ENCODE results near the gene BCAS1.

The BCAS1 gene, protein sequence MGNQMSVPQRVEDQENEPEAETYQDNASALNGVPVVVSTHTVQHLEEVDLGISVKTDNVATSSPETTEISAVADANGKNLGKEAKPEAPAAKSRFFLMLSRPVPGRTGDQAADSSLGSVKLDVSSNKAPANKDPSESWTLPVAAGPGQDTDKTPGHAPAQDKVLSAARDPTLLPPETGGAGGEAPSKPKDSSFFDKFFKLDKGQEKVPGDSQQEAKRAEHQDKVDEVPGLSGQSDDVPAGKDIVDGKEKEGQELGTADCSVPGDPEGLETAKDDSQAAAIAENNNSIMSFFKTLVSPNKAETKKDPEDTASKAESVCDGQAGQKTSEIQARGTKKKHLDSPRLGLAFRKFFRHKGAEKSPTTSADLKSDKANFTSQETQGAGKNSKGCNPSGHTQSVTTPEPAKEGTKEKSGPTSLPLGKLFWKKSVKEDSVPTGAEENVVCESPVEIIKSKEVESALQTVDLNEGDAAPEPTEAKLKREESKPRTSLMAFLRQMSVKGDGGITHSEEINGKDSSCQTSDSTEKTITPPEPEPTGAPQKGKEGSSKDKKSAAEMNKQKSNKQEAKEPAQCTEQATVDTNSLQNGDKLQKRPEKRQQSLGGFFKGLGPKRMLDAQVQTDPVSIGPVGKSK

DNA sequence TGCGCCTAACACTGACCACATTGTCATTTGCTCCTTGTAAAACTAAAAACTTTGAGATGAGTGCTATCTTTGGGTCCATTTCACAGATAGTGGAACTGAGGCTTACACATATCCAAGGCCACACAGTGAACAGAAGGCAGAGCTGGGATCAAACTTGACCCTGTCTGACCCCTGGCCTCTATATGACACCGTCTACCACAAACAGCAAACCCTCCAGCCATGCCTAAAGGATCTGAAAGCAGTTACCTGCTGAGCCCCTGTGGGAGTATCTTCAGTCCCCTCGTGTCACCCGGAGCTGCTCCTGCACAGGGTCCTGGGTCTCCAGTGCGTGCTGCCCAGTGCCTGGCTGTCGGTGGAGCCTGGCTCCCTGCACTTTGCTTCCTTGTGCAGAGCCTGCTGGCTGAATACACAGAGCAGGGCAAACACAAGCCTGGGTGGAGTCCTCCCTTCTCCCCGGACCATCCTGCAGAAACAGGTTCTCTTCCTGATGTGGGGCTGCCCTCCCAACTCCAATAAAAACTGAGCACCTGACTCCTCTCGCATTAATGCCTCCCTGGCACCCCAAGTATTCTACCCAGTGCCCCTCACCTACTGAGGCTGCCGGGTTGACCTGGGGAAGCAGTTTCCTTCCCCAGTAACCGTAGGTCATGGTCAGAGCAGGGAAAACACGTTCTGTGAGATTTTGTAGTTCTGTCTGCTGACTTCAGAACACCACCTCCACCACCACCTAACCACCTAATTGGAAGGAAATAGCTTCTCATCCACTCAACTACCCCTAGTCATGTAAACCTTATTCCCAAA lies at the start of gene BCAS1:
BCAS1 (minus strand) TSS at position 408 of the 801 bp plus-strand sequence. CDS start 11,876 bp downstream, outside the sequence.
- DNase-seq = no peak

DNA sequence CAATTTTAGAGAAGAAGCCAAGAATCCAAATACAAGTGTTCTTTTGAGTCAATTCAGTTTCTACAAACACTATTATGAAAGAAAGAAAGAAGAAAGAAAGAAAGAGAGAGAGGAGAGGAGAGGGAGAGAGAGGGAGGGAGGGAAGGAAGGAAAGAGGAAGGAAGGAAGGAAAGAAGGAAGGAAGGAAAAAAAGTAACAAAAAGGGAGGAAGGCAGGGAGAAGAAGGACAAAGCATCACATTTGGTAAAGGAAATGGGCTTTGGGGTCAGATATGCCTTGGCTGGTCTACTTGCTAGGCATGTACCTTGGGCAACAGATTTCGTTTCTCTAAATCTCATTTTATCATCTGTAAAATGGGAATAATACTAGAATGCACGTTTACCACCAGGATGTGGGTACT lies 49.4 kb upstream of the BCAS1 start:
- no peak for DNase-seq

DNA sequence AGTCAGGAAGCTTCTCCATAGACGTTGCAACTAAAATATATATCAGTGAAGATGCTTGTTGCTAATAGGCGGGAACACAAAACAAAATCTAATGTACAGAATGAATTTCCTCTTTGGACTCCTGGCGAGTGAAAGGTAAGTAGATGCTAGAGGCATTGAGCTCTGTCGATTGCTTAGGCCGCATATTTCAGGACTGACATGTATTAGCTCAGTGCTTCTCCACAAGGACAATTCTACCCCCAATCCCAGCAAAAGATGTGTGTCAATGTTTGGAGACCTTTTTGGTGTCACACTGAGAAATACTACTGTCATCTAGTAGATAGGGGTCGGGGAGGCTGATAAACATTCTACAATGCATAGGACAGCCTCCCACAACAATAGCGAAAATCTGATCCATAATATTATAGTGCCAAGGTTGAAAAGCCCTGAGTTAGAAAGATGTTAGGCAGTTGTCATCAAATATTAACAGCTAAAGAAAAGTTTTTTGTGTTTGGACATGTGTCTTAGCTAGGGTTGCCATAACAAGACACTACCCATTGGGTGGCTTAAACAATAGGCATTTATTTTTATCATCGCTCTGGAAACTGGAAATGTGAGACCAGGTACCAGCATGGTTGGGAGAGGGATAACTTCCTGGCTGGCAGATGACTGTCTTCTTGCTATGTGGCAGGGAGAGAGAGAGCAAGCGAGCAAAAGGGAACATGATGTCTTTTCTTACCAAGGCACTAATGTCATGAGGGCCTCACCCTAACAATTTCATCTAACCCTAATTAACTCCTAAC lies 48.0 kb upstream of the BCAS1 start:
- no peak for DNase-seq

DNA sequence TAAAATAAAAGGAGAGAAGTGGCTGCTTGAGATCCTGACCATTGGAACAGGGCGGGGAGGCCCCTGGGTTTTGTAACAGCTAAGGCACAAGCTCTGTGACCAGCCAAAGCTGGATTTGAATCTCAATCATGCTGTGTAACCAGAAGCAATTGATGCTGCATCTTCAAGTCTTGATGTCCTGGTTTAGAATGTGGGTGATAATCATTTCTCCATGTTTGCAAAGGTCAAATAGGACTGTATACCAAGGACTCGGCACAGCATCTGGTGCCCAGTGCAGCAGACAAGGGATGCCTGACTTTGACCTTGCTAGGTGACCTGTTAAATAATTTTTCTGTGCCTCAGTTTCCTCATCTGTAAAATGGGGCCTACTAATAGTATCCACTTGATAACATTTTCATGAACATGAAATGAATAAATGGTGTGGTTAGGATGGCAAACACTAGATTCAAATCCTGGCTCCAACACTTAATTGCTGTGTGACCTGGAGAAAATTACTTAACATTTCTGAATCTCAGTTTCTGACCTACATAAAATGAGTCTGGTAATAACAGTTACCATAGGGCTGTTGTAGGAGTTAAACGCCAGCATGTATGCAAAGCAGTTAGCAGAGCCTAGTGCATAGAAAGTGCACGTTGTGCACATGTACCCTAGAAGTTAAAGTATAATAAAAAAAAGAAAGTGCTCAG lies 46.3 kb upstream of the BCAS1 start:
- DNase-seq = no peak

DNA sequence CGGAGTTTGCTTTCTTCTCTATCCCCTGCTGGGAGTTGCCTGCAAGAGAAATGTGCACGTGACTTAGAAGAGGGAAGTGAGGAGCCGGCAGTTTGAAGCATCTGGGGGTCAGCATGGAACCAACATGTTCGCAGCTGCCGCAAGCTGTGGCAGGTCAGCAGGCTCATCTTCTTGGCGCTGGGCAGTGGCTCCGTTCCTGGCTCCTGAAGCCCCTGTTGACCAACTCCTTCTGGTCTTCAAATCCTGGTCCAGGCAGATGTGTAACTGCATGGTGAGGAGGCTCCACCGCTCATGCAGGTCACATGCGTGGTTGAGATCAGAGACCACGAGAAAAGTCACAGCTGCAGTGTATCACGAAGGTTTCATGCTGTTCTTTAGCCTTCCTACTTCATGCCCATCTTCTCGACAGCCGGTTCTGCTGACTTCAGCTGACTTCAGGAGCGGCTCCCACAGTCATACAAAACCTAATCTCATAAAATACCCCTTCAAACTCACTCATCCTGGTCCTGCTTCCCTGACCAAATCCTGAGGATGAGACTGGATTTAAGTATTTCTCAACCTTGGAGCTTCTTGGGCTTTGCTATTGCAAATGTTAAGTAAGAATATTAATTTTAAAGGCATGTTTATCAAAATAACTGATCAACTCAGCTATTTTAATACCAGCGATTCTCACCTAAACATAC lies 44.9 kb upstream of the BCAS1 start:
- DNase-seq = no peak

DNA sequence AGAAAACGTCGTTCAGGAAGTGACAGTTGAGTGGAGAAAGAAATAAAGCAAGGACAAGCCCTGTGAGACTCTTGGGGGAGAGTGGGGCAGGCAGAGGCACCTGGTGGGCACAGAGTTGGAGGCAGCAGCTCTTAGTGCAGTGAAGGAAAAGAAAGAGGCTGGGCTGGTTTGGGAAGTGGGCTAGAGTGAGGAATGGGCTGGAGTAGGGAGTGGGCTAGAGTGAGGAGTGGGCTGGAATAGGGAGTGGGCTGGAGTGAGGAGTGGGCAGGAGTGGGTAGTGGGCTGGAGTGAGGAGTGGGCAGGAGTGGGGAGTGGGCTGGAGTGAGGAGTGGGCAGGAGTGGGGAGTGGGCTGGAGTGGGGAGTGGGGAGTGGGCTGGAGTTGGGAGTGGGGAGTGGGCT lies 43.7 kb upstream of the BCAS1 start:
- DNase-seq = no peak

DNA sequence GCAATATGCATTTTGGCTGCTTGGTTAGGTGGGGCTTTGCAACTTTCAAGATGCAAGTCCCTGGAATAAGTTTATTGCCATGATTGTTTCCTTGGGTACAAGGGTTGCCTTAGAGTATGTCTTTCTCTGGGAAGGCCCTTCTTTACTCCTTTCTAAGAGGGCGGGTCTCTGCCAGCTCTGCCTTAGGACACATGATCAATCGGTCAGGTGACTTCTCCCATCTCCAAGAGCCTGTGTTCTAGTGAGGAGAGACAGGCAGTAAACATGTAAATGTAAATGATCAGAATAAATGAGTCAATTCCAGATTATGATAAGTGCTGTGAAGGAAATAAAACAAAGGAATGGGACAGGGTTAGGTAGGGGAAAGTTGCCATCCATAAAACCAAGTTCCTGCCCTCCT lies 43.2 kb upstream of the BCAS1 start:
- no peak for DNase-seq

DNA sequence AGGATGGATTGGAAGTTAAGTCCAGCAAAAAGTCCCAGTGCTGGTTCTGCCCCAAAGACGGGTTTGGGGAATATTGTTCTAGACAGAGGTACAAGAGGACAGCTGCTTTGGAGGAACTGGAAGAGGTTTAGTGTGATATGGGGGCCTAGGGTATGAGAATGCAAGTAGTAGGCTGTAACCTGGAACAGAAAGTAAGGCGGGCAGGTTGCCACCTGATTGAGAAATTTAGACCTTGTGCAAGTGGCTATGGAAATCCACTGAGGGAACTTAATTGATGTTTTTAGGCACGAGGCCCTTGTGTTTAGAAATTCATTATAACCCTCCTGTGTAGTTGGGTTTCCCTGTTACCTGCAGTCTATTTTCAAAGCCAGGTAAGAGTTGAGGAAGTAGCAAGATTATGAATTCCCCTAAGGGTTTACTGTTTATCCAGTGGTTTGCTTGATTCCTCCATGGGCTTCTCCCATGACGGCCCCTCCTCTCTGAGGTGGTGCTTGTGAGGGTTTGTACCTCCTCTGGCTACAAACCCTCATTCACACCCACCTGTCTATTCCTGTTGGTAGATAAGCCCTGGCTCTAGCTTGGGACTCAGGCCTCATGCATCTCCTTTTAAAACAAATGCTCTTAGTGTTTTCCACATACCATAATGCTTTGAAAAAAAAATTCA lies 42.0 kb upstream of the BCAS1 start:
- DNase-seq = no peak

DNA sequence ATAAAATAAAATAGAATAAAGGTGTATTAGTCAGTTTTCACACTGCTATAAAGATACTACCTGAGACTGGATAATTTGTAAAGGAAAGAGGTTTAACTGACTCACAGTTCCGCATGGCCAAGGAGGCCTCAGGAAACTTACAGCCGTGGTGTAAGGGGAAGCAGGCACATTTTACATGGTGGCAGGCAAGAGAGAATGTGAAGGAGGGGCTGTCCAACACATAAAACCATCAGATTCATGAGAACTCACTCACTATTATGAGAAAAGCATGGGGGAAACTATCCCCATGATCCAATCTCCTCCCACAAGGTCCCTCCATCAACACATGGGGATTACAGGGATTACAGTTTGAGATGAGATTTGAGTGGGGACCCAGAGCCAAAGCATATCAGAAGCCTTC lies 41.1 kb upstream of the BCAS1 start:
- no peak for DNase-seq

DNA sequence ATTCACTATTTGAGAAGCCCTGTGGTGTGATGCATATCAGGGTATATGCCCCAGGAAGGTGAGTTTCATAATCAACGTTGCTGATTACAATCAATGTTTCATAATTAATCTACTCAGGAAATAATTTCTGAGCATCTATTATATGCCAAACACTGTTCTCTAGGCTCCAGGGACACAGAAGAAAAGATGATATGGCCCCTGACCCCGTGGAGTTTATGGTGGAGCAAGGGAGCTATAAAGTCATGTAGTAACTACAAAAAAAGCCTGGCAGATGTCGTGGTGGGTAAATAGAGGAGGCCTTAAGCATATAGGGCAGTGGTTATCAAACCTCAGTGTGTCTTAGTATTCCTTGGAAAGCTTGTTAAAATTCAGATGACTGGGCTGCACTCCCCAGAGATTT lies 40.1 kb upstream of the BCAS1 start:
- DNase-seq = no peak

DNA sequence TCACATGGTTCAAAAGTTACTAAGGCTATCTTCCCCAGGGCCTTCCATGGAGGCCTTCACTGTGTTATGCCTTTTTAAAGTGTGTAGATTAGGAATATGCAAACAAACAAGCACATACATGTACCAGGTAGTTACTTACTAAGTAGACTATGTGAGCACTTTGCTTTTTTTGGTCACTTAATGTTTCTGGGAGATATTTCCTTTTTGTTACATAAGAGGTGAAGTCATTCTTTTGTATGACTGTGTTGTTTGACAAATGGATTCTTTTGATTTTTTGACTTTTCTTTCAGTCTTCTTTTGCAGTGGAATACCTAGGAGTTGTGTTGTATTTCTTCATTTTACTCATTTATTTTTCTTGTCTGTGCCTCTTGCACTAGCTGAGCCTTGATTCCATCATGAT lies 39.6 kb upstream of the BCAS1 start:
- no peak for DNase-seq

DNA sequence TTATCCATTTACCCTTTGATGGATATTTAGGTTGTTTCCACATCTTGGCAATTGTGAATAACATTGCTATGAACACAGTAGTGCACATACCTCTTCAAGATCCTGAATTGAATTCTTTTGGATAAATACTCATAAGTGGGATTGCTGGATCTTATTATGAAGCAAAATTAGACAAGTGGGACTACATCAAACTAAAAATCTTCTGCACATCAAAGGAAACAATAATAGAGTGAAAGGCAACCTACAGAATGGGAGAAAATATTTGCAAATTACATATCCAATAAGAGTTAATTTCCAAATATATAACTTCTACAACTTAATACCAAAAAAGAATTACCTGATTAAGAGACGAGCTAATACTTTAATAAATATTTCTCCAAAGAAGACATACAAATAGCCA lies 38.4 kb upstream of the BCAS1 start:
- no peak for DNase-seq

DNA sequence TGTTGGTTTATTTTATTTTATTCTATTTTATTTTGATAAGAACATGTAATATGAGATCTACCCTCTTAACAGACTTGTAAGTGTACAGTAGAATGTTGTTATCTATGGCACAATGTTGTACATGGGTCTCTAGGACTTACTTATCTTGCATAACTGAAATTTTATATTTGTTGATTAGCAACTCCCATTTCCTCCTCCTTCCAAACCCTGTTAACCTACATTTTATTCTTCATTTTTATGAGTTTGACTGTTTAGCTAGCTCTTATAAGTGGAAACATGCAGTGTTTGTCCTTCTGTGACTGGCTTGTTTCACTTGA lies 37.9 kb upstream of the BCAS1 start:
- no peak for DNase-seq

DNA sequence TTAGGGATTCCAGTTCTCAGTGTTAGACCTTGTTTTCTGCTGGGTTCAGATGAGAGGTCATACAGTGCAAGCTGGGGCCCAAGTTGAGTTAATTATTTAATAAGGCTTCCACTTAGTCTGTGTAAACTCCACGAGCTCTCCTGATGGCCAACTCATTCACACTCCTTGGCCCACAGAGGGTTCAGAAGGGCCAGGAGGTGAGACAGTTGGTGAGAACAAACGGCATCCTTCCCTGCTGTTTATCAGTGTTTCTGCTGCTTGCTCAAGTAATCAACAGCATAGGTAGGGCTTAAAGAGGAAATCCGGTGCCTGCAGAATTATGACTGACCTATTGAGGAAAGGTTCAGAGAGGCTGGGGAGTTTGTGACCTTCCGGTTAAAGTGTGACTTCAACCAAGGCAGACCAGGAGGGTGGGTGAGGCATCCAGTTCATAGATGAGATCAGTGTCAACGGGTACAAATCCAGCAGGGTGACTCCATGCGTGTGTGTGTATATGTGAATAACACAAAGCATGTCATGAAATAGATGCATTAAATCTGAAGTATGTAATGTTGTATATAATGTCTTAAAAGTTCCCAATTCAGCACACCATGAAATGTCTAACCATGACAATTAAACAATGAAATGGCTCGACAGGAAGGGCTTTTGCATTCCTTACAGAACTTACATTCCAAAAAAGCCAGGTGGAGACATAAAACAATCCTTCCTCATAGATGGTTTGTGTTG lies 37.4 kb upstream of the BCAS1 start:
- DNase-seq = no peak

DNA sequence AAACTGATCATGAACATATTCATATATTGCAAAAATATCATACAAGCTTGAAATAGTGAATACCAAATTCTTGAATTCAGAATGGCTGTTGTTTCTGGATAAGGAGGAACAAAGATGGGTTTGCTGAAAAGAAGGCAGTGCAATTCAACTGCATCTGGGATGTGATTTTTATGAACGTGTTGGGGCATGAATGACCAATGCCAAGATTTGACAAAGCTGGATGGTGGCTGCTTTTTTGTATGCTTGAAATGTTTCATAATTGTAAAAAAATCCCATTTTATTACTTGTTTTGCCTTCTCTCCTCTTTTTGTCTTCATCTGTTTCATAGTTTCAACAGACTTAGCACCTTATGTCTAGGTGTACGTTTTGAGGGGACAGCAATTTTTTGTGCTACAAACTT lies 36.8 kb upstream of the BCAS1 start:
- DNase-seq = no peak

DNA sequence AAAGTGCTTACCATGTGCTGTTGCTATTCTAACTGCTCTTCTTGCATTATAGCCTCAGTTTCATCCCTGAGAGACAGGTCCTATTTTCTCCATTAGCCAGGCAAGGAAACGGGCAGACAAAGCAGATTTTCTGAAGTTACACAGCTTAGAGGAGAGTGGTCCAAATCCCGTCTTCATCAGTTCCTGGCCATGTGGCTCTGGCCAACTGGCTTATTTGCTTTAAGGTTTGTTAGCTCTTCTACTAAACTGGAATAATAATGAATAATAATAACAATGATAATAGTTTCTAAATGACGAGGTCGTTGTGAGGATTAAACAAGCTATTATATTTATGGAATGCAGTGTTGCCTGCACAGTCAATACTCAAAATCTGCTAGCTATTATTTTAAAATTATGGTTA lies 35.8 kb upstream of the BCAS1 start:
- DNase-seq = no peak

DNA sequence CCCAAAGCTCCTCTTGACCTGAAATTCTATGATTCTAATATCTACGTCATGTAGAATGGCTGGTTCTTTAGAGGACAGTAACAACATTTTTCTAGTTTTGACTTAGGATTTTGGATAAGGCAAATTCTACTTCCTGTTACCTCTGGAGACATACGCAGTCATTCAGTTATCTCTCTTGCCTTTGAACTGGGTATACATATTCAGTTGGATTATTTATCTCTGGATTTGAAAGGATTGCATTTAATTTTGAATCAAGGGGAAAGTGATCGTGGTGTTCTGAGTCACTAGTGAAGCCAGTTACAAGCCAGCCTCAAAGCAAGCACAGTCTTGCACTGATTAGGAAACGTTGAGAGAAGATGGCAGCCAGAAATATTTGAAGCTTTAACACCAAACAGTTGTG lies 35.3 kb upstream of the BCAS1 start:
- DNase-seq = no peak

DNA sequence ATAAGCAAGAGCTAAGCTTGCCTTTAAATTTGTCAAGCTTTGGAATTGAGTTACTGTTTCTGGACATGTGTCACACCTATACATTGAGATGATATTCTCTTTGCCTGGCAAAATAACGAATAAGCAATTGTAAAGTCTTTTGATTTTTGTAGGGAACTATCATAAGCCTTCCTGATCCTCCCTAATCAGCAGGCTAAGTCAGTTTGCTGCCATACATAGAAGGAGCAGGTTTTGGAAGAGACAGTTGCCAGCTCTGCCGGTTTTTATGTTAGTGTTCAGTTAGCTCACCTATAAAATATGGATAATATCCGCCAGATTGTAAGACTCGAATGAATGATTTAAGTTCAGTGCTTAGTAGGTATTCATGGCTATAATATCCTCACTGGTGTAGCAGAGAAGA lies 34.4 kb upstream of the BCAS1 start:
- no peak for DNase-seq

DNA sequence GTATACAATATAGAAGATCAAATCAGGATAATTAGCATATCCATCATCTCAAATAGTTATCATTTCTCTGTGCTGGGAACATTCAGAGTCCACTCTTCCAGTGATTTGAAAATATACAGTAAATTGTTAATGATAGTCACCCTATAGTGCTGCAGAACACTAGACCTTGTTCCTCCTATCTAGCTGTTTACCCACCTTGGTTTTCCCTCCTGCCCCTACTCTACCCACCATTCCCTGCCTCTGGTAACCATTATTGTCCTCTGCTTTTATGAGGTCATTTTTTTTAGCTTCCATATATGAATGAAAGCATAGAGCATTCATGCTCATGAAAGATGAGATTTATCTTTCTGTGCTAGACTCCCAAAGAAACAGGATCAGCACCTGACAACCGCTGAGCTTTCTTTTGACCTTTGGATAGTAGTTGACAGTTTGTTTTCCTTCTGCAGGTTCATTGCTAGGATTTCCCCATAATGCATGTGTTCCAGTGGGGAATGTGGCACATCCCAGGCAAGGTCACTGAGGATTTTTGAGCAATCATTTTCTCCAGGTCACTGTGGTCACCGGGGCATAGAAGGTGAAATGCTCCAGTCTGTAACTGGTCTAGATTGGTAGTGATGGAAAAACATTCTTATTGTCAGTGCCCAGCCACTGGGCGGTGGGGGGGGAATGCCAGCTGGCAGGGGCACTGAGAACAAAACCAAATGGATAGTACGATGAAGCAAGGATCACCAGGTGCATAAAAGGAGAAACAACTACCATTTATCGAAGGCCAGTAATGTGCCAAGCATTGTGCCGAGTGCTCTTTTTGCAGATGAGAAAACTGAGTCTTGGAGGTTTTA lies 33.6 kb upstream of the BCAS1 start:
- no peak for DNase-seq
